Thyroid gland (tissue), 4 donors: Measurements from ENCODE around the gene SLITRK3. TPM values are rescaled to one million over a fixed set of nuclear protein-coding genes. Genes with fewer than 3 reads are reported as not detected.

Experiments used
- DNase-seq, 2 donors: peaks; one replicate each; pipeline ENCODE4 v3.0.0-alpha.2; 2019
- H3K27ac ChIP-seq, 3 donors: fragments of 200-600 bp; sonication (generic); 1 replicate in 2 of 3; 2 replicates in 1 of 3; pipeline ENCODE4 v1.5.1; 2016 to 2019; ENCODE audit warnings: mild to moderate bottlenecking in 1 of 3, moderate library complexity in 1 of 3
- H3K27me3 ChIP-seq: fragments of 200-600 bp; sonication (generic); one replicate; pipeline ENCODE4 v1.5.1; 2019
- H3K36me3 ChIP-seq, 2 donors: fragments of 200-600 bp; sonication (generic); one replicate each; pipeline ENCODE4 v1.5.1; 2016 to 2019
- H3K4me1 ChIP-seq, 2 donors: fragments of 200-600 bp; sonication (generic); one replicate each; pipeline ENCODE4 v1.5.1; 2017 to 2019
- H3K4me3 ChIP-seq, 3 donors: fragments of 200-600 bp; sonication (generic); replicated peaks in 1 of 3; 1 replicate in 2 of 3; 2 replicates in 1 of 3; pipeline ENCODE4 v1.5.1; 2016; ENCODE audit warnings: mild to moderate bottlenecking in 1 of 3
- H3K9me3 ChIP-seq: fragments of 200-600 bp; sonication (generic); one replicate; pipeline ENCODE4 v1.5.1; 2017
- POLR2A ChIP-seq, 2 donors: fragments of 450-650 bp; IDR thresholded peaks; one replicate each; pipeline ENCODE4 v1.6.1; 2017; ENCODE audit warnings: antibody characterized with exemption in 2 of 2, mild to moderate bottlenecking in 2 of 2, moderate library complexity in 1 of 2
- WGBS, 2 donors: methylation state at CpG; one replicate each; pipeline ENCODE4 v1.1.5; 2017; 5-methylcytosine and 5-hydroxymethylcytosine counted together
- intact Hi-C: fragments of 100-400 bp; cut with DNase I; formaldehyde crosslinking; loops from one replicate; pipeline ENCODE4 v1.15.1; 2023
- total RNA-seq, 4 donors: library from RNA; depleted of rRNA; stranded (reverse); fragments of >200 nt; gene quantifications; one replicate each; pipeline ENCODE4 v1.2.3, GENCODE V29; 2016
- TF ChIP-seq, protein P1 (sequence below), 6 experiments: fragments of 200-600 bp in 3 of 6; fragments of 450-650 bp in 3 of 6; sonication (generic) in 3 of 6; IDR thresholded peaks; one replicate each; pipeline ENCODE4 v1.5.1; 2016 to 2019; ENCODE audit warnings: antibody characterized with exemption in 6 of 6, mild to moderate bottlenecking in 2 of 6, inconsistent platforms in 1 of 6, moderate library complexity in 1 of 6

The SLITRK3 gene
- total RNA-seq, 4 donors from 2014 or later: 0.13 to 1.9 (median 0.67) TPM; not detected in 1

DNA sequence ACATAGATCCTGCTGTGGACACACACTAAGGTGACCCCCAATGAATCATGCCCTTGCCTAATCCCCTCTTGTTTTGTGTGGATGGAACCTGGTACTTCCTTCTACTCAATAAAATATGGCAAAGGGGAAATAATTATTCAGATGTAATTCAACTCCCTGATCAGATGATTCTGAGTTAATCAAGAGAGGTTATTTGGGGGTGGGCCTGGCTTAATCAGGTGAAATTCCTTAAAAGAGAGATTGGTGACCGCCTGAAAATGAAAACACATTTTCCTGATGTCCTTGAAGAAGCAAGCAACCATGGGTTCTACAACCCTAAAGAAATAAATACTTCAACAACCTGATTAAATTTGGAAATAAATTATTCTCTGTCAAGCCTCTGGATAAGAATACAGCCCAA, 8.3 kb upstream of the SLITRK3 start:
- H3K27me3 ChIP-seq: no peaks in the 10 kb centered on the region
- H3K36me3 ChIP-seq: no peaks in the 10 kb centered on the region
- intact Hi-C loops: no loop called here
- H3K4me1 ChIP-seq: no peaks in the 10 kb centered on the region
- 79 to 90% methylated on average over 1 of the region's 1 CpG for WGBS, 2 donors
- no peak overlapping the region for H3K4me3 ChIP-seq
- no peak overlapping the region for H3K27ac ChIP-seq
- TF ChIP-seq POLR2A (IDR thresholded peaks at IDR 0.05): no peak
- TF ChIP-seq, protein P1, sequence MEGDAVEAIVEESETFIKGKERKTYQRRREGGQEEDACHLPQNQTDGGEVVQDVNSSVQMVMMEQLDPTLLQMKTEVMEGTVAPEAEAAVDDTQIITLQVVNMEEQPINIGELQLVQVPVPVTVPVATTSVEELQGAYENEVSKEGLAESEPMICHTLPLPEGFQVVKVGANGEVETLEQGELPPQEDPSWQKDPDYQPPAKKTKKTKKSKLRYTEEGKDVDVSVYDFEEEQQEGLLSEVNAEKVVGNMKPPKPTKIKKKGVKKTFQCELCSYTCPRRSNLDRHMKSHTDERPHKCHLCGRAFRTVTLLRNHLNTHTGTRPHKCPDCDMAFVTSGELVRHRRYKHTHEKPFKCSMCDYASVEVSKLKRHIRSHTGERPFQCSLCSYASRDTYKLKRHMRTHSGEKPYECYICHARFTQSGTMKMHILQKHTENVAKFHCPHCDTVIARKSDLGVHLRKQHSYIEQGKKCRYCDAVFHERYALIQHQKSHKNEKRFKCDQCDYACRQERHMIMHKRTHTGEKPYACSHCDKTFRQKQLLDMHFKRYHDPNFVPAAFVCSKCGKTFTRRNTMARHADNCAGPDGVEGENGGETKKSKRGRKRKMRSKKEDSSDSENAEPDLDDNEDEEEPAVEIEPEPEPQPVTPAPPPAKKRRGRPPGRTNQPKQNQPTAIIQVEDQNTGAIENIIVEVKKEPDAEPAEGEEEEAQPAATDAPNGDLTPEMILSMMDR (IDR thresholded peaks at IDR 0.05): no peak
- no peak for DNase-seq
- no peaks in the 10 kb centered on the region for H3K9me3 ChIP-seq

DNA sequence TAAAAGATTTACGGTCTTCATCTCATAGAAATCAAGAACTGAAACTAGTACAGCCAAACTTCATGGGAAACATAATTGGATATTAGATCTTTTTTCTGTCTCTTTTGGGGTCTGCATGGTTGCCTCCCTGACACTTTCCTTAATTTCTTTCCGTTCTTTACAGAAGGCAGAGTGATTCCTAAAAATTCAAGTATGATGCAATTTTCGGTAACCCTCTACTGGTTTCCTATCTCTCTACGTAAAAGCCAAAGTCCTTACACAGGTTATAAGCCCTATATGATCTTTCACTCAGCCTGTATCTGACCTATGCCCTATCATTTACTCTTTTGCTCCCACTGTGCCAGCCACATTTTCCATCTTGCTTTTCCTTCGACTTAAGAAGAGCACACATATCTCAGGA, 6.8 kb upstream of the SLITRK3 start:
- Histone ChIP-seq H3K27ac (no peak overlapping the region), H3K9me3 (no peaks in the 10 kb centered on the region), H3K4me1 (no peaks in the 10 kb centered on the region), H3K4me3 (no peak overlapping the region), H3K36me3 (no peaks in the 10 kb centered on the region), H3K27me3 (no peaks in the 10 kb centered on the region)
- TF ChIP-seq POLR2A (IDR thresholded peaks at IDR 0.05): no peak
- TF ChIP-seq, protein P1 (IDR thresholded peaks at IDR 0.05): no peak
- DNase-seq: no peak
- intact Hi-C loops: no loop called here
- 92 to 93% methylated on average over 5 of the region's 5 CpGs for WGBS, 2 donors

DNA sequence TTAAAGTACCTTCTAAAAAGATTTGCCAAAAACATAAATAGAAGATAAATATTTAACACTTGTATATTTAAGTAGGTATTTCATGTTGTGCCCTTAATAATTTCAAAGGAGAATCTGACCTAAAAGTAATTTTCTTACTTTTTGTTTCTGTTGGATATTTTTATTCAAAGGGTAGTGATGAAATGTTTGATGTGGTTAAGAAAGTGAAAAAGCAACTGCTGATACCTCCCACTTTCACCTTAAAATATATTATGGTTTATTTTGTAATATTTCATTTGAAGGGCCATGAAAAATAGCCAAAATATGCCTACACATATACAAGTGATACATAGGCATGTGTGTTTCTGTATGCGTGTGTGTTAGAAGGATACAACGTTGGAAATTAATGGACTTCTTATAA, 5.8 kb upstream of the SLITRK3 start:
- no peak overlapping the region for H3K4me3 ChIP-seq
- peaks cover 0 to 4% of the 10 kb centered on the region in 2 donors for H3K4me1 ChIP-seq
- 92 to 94% methylated on average over 2 of the region's 2 CpGs for WGBS, 2 donors
- TF ChIP-seq, protein P1 (IDR thresholded peaks at IDR 0.05): no peak
- no peak for TF ChIP-seq POLR2A (IDR thresholded peaks at IDR 0.05)
- no peaks in the 10 kb centered on the region for H3K27me3 ChIP-seq
- no peak for DNase-seq
- intact Hi-C loops: no loop called here
- no peak overlapping the region for H3K27ac ChIP-seq
- no peaks in the 10 kb centered on the region for H3K36me3 ChIP-seq
- no peaks in the 10 kb centered on the region for H3K9me3 ChIP-seq

DNA sequence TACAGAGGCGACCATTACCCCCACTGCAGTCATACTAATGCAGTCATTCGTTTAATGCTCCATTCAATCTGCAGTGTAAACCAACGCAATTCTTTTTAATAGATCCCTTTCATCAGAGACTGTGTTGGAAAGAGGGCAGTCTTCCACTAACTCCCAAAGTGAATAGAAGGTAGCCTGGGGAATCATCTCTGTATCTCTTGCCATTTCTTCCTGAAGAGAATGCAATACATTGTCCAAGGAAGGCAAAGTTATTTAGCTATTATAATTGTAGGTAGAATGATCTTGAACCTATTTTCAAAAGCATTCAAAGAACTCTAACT, 1.3 kb upstream of the SLITRK3 start:
- Histone ChIP-seq H3K27me3 (no peaks in the 10 kb centered on the region), H3K36me3 (no peaks in the 10 kb centered on the region), H3K4me3 (no peak overlapping the region), H3K27ac (no peak overlapping the region), H3K4me1 (peaks cover 0 to 40% of the 10 kb centered on the region in 2 donors), H3K9me3 (no peaks in the 10 kb centered on the region)
- TF ChIP-seq, protein P1 (IDR thresholded peaks at IDR 0.05): no peak
- TF ChIP-seq POLR2A (IDR thresholded peaks at IDR 0.05): no peak
- DNase-seq: no peak
- intact Hi-C loops: no loop called here
- 34 to 40% methylated on average over 3 of the region's 3 CpGs for WGBS, 2 donors

DNA sequence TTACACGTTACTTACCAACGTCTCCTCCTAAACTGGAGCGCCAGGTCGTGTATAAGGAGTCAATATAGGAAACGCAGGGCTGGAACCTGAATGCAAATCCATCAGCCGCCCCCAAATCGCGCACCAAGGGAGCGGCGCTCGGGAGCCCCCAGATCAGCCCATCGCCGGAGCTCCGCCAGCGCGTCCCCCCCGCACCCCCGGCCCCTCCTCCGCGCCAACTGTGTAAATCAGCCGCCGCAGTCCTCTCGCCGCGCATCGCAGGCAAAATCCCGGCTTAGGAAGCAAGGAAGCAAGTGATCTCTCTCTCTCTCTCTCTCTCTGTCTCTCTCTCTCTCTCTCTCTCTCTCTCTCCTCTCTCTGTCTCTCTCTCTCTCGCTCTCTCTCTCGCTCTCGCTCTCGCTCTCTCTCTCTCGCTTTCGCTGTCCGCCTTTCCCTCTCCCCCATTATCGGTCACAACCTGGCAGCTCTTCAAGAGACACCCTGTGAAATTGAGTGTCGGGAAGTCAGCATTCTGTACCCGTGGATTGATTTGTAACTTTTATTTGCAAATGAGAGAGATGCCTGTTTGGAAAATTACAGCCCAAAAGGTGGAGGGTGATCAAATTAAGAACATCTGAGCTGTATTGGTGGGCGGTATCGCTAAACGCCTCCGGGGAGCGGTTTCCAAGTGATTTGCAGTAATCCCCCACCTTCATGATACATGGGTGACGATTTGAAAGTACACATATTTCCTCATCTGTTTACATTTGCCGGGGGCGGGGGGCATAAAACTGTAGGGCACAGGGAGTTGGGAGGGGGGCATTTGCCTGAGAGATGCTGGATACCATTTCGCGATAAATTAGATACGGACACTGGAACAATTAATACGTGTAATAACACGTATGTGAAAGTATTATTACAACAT, 645 bp upstream of the SLITRK3 start:
- H3K27me3 ChIP-seq: no peaks in the 10 kb centered on the region
- no peaks in the 10 kb centered on the region for H3K36me3 ChIP-seq
- H3K4me3 ChIP-seq: peak overlapping the region in 2 of 3 donors; percentile 18 to 31
- TF ChIP-seq, protein P1 (IDR thresholded peaks at IDR 0.05): peak in 4 of 6 experiments; percentile 5 to 41 (median 36)
- TF ChIP-seq POLR2A (IDR thresholded peaks at IDR 0.05): no peak
- no peak overlapping the region for H3K27ac ChIP-seq
- WGBS, 2 donors: 4 to 6% methylated on average over 49 to 50 of the region's 50 CpGs
- H3K4me1 ChIP-seq: peaks cover 0 to 40% of the 10 kb centered on the region in 2 donors
- intact Hi-C loops: no loop called here
- DNase-seq: peak; percentile 22 to 25
- H3K9me3 ChIP-seq: no peaks in the 10 kb centered on the region
